Skeletal muscle tissue (tissue), 4 donors: ENCODE measurements around the gene SNTG2. TPM values are rescaled to one million over a fixed set of nuclear protein-coding genes. Genes with fewer than 3 reads are reported as not detected.
"Not testable (repeated sequence)": the region's sequence is repeated elsewhere in the genome, so short reads cannot be mapped to it uniquely, and the experiment has no call there.

Experiments used
- H3K27ac ChIP-seq: one replicate; pipeline ENCODE4 v1.7.0; 2013; ENCODE audit warnings: mild to moderate bottlenecking, low read depth, low read length, inconsistent platforms
- H3K27me3 ChIP-seq, 3 donors: one replicate each; pipeline ENCODE4 v1.7.0; 2013; ENCODE audit warnings: low read length in 3 of 3; ENCODE audit not compliant: control insufficient read depth in 3 of 3, insufficient read depth in 3 of 3
- H3K36me3 ChIP-seq, 3 donors: one replicate each; pipeline ENCODE4 v1.7.0; 2013; ENCODE audit warnings: low read length in 3 of 3; ENCODE audit not compliant: control insufficient read depth in 3 of 3, insufficient read depth in 3 of 3
- H3K4me1 ChIP-seq, 3 donors: one replicate each; pipeline ENCODE4 v1.7.0; 2013; ENCODE audit warnings: low read length in 3 of 3, mild to moderate bottlenecking in 3 of 3; ENCODE audit not compliant: control insufficient read depth in 3 of 3, insufficient read depth in 3 of 3
- H3K4me3 ChIP-seq, 3 donors: one replicate each; pipeline ENCODE4 v1.7.0; 2013; ENCODE audit warnings: low read length in 3 of 3
- H3K9ac ChIP-seq, 3 donors: one replicate each; pipeline ENCODE4 v1.7.0; 2013; ENCODE audit warnings: low read length in 3 of 3, mild to moderate bottlenecking in 3 of 3, moderate library complexity in 2 of 3, low read depth in 1 of 3
- H3K9me3 ChIP-seq, 3 donors: one replicate each; pipeline ENCODE4 v1.7.0; 2013; ENCODE audit warnings: low read length in 3 of 3; ENCODE audit not compliant: control insufficient read depth in 3 of 3
- total RNA-seq: library from RNA; depleted of rRNA; stranded (reverse); fragments of >200 nt; gene quantifications from one replicate; pipeline ENCODE4 v1.2.3, GENCODE V29; 2014
- donor health status: Osteomylitis.

SNTG2 gene
- total RNA-seq, 1 donor from 2014 or later, result under 0.01 TPM

DNA sequence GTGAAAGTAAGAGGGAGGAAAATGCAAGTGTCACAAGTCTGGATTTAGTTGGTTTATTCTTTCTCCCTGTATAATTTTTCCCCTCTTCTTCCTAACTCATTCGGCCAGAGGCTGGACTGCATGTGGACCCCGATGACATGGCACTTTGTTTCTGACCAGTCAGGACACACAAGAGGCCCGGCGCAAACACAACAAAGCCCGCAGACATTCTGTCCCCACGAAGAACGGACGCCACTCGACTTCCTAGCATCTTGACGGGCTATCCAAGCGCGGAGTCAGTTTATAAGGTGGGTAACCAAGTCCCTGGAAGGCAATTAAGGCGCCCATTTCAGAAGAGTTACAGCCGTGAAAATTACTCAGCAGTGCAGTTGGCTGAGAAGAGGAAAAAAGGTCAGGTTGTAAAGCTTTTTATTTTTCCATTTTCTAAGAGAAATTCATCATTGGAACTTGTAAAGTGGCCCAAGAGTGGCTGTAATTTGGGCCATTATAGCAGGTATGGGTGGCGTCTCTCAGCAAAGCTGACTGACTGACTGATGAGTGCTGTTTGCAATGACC is 462.6 kb downstream of the SNTG2 start, which contains the start of gene TPO:
Gene TPO (plus strand): TSS at position 308 of the 555 bp plus-strand sequence. CDS start 946 bp downstream, outside the sequence.
- no peaks in the 10 kb centered on the region for H3K4me1 ChIP-seq
- no peak within 1 kb of the TSS for H3K9ac ChIP-seq
- H3K4me3 ChIP-seq, result no peak within 1 kb of the TSS
- peaks cover 0 to 4% (median 0%) of the 10 kb centered on the region in 3 donors for H3K27me3 ChIP-seq
- H3K9me3 ChIP-seq, result no peaks in the 10 kb centered on the region
- H3K27ac ChIP-seq, result no peak within 1 kb of the TSS
- no peaks in the 10 kb centered on the region for H3K36me3 ChIP-seq

DNA sequence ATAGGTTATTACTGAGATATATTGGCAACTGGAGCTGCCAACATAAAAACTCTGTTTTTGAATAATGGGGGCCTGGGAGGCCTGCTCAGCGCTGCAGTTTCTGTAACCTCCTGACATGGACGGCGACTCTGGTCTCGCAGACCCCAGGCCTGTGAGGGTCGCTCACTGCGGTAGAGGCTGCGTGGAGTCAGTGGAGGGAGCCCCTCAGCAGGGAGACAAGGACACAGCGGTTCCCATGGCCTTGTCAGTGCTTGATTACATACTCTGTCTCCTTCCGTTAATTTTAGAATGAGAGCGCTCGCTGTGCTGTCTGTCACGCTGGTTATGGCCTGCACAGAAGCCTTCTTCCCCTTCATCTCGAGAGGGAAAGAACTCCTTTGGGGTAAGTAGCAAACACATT is 463.5 kb downstream of the SNTG2 start:
- Histone ChIP-seq H3K4me1 (no peaks in the 10 kb centered on the region), H3K27ac (no peak overlapping the region), H3K27me3 (peaks cover 0 to 2% (median 0%) of the 10 kb centered on the region in 3 donors), H3K9ac (no peak overlapping the region), H3K9me3 (no peaks in the 10 kb centered on the region), H3K4me3 (no peak overlapping the region), H3K36me3 (no peaks in the 10 kb centered on the region)

DNA sequence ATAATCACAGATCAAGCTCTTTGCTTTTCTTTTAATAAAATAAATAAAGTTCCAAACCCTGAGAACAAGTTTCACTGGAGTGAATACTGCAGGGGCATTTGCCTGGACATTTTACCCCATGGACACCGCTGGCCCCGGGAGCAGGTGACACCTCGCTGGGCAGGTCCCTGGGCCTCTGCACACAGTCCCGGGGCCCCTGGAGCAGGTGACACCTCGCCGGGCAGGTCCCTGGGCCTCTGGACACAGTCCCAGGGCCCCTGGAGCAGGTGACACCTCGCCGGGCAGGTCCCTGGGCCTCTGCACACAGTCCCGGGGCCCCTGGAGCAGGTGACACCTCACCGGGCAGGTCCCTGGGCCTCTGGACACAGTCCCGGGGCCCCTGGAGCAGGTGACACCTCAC is 464.3 kb downstream of the SNTG2 start:
- H3K9ac ChIP-seq, H3K4me3 ChIP-seq: not testable (repeated sequence)

DNA sequence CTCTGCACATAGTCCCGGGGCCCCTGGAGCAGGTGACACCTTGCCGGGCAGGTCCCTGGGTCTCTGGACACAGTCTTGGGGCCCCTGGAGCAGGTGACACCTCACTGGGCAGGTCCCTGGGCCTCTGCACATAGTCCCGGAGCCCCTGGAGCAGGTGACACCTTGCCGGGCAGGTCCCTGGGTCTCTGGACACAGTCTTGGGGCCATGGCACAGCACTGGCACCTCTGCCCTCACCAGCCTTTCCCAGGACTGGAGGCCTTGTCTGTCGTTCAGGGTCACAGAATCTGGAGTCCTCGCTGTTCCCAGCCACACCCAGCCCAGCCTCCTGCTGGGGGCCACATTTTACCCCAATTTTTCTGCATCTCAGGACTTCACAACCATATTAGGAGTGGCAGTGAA is 464.9 kb downstream of the SNTG2 start:
- Histone ChIP-seq H3K4me3 (no peak overlapping the region), H3K36me3 (no peaks in the 10 kb centered on the region), H3K4me1 (no peaks in the 10 kb centered on the region), H3K27me3 (peaks cover 0 to 2% (median 0%) of the 10 kb centered on the region in 3 donors), H3K9me3 (no peaks in the 10 kb centered on the region), H3K9ac (no peak overlapping the region), H3K27ac (no peak overlapping the region)

More for the DNA sequence above, 464.3 kb downstream of the SNTG2 start:
- H3K27ac ChIP-seq, H3K27me3 ChIP-seq, H3K9me3 ChIP-seq, H3K4me1 ChIP-seq, H3K36me3 ChIP-seq: not testable (repeated sequence)
